Left ventricle myocardium inferior (tissue), 1 donor: Measurements from ENCODE around the gene LMO1. TPM values are rescaled to one million over a fixed set of nuclear protein-coding genes. Genes with fewer than 3 reads are reported as not detected.

Experiments
- DNase-seq: peaks from one replicate; pipeline ENCODE4 v3.0.0-alpha.2; 2020
- H3K27ac ChIP-seq: fragments of 200-600 bp; replicated peaks from 2 replicates; pipeline ENCODE4 v1.8.0; 2021
- H3K27me3 ChIP-seq: fragments of 200-600 bp; 2 replicates; pipeline ENCODE4 v1.8.0; 2021; ENCODE audit warnings: low read depth
- H3K36me3 ChIP-seq: fragments of 200-600 bp; 2 replicates; pipeline ENCODE4 v1.8.0; 2021
- H3K4me1 ChIP-seq: fragments of 200-600 bp; 2 replicates; pipeline ENCODE4 v1.8.0; 2021
- H3K4me3 ChIP-seq: fragments of 200-600 bp; 2 replicates; pipeline ENCODE4 v1.8.0; 2021; ENCODE audit warnings: mild to moderate bottlenecking, moderate library complexity
- H3K9me3 ChIP-seq: fragments of 200-600 bp; replicated peaks from 2 replicates; pipeline ENCODE4 v1.8.0; 2021
- CTCF ChIP-seq: fragments of 200-600 bp; IDR thresholded peaks from 2 replicates; pipeline ENCODE4 v1.8.0; 2021; ENCODE audit warnings: antibody characterized with exemption, mild to moderate bottlenecking, borderline replicate concordance
- intact Hi-C: fragments of 100-400 bp; cut with micrococcal nuclease; formaldehyde crosslinking; loops from one replicate; pipeline ENCODE4 v1.11.0; 2022
- total RNA-seq: library from RNA; stranded (reverse); fragmentation: NEBNext Ultra II Directional; extraction: Animal tissue kit (Norgen Biotek cat#: 25700); gene quantifications from one replicate; pipeline ENCODE4 v1.2.1, GENCODE V29; 2021
- donor health status: DM: no; HTN: yes; CAD: no; lungs with severe emphysema.

Gene LMO1
- total RNA-seq, 1 donor from 2014 or later, result 2.3 TPM

- TF ChIP-seq CTCF, result no peak
- H3K27ac ChIP-seq, result no peak overlapping the region
- no peak overlapping the region for H3K4me3 ChIP-seq
- intact Hi-C loops, result no loop called here
- DNase-seq, result no peak
- no peaks in the 10 kb centered on the region for H3K36me3 ChIP-seq
- no peaks in the 10 kb centered on the region for H3K9me3 ChIP-seq
- peaks cover 6% of the 10 kb centered on the region for H3K27me3 ChIP-seq
- peaks cover 11% of the 10 kb centered on the region for H3K4me1 ChIP-seq
These were observed 28.0 kb upstream of the LMO1 start for GRCh38 chr11:8291421-8292350.

- DNase-seq, result no peak
These were observed 26.6 kb upstream of the LMO1 start for GRCh38 chr11:8290081-8290810.

GRCh38 chr11:8289492-8289918 lies 25.8 kb upstream of the LMO1 start:
- no peak for DNase-seq
- no peaks in the 10 kb centered on the region for H3K36me3 ChIP-seq
- no peak overlapping the region for H3K27ac ChIP-seq
- no peak overlapping the region for H3K4me3 ChIP-seq
- H3K27me3 ChIP-seq, result peaks cover 3% of the 10 kb centered on the region
- intact Hi-C loops, result no loop called here
- no peak for TF ChIP-seq CTCF
- H3K4me1 ChIP-seq, result peaks cover 11% of the 10 kb centered on the region
- no peaks in the 10 kb centered on the region for H3K9me3 ChIP-seq

More at GRCh38 chr11:8290081-8290810, 26.6 kb upstream of the LMO1 start:
- Histone ChIP-seq H3K27me3 (peaks cover 6% of the 10 kb centered on the region), H3K27ac (no peak overlapping the region), H3K4me3 (no peak overlapping the region), H3K36me3 (no peaks in the 10 kb centered on the region), H3K4me1 (peaks cover 11% of the 10 kb centered on the region), H3K9me3 (no peaks in the 10 kb centered on the region)
- no peak for TF ChIP-seq CTCF
- intact Hi-C loops, result no loop called here

- DNase-seq, result no peak
- no peaks in the 10 kb centered on the region for H3K36me3 ChIP-seq
- no peak overlapping the region for H3K27ac ChIP-seq
- no peak overlapping the region for H3K4me3 ChIP-seq
- intact Hi-C loops, result no loop called here
- H3K9me3 ChIP-seq, result no peaks in the 10 kb centered on the region
- no peak for TF ChIP-seq CTCF
- peaks cover 1% of the 10 kb centered on the region for H3K27me3 ChIP-seq
- H3K4me1 ChIP-seq, result peaks cover 13% of the 10 kb centered on the region
These were observed 25.3 kb upstream of the LMO1 start for GRCh38 chr11:8288824-8289491.

- no peak for DNase-seq
- no peak for TF ChIP-seq CTCF
- Histone ChIP-seq H3K9me3 (no peaks in the 10 kb centered on the region), H3K4me3 (no peak overlapping the region), H3K36me3 (no peaks in the 10 kb centered on the region), H3K27me3 (peaks cover 5% of the 10 kb centered on the region), H3K27ac (no peak overlapping the region), H3K4me1 (peaks cover 20% of the 10 kb centered on the region)
- intact Hi-C loops, result no loop called here
These were observed 24.6 kb upstream of the LMO1 start for GRCh38 chr11:8288166-8288772.
